ENCODE results near the gene UBE2R2. TPM values are rescaled to one million over a fixed set of nuclear protein-coding genes. Genes with fewer than 3 reads are reported as not detected.
"Not testable (repeated sequence)": the region's sequence is repeated elsewhere in the genome, so short reads cannot be mapped to it uniquely, and the experiment has no call there.

UBE2R2 gene
- total RNA-seq, 1 donor from 2014 or later: 57.7 TPM

- H3K27ac Mint-ChIP-seq (ENCODE audit: unreplicated experiment): no peak overlapping the region
- no peak overlapping the region for H3K4me3 Mint-ChIP-seq (ENCODE audit: unreplicated experiment)
- DNase-seq (ENCODE audit: low spot score): no peak
- H3K27me3 Mint-ChIP-seq (ENCODE audit: unreplicated experiment): peaks cover 4% of the 10 kb centered on the region
- H3K9me3 Mint-ChIP-seq (ENCODE audit: unreplicated experiment): no peaks in the 10 kb centered on the region
- H3K36me3 Mint-ChIP-seq (ENCODE audit: low read depth, unreplicated experiment): no peaks in the 10 kb centered on the region
- TF ChIP-seq, protein P1, sequence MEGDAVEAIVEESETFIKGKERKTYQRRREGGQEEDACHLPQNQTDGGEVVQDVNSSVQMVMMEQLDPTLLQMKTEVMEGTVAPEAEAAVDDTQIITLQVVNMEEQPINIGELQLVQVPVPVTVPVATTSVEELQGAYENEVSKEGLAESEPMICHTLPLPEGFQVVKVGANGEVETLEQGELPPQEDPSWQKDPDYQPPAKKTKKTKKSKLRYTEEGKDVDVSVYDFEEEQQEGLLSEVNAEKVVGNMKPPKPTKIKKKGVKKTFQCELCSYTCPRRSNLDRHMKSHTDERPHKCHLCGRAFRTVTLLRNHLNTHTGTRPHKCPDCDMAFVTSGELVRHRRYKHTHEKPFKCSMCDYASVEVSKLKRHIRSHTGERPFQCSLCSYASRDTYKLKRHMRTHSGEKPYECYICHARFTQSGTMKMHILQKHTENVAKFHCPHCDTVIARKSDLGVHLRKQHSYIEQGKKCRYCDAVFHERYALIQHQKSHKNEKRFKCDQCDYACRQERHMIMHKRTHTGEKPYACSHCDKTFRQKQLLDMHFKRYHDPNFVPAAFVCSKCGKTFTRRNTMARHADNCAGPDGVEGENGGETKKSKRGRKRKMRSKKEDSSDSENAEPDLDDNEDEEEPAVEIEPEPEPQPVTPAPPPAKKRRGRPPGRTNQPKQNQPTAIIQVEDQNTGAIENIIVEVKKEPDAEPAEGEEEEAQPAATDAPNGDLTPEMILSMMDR (IDR thresholded peaks at IDR 0.05; ENCODE audit: unreplicated experiment): no peak
- H3K4me1 Mint-ChIP-seq (ENCODE audit: unreplicated experiment): no peaks in the 10 kb centered on the region
Measured at GRCh38 chr9:33787839-33788238, 29.1 kb upstream of the UBE2R2 start.

DNA sequence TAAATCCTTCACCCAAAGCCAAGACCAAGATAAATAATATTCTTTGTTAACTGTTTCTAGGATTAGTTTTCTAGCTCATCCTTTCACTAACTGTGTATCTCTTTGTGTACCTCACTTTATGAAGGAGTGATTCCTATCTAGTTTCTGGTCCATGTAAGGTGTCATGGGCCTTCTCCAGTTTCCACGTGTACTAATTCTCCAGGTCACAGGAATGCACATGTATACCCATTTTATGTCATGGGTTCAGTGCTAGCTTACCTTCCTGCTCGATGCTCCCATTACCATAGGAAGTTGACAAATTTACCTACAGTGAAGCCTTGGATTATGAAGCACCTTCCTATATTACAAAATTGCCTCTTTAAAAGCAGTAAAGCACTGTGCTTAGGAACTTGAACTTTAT, 27.5 kb upstream of the UBE2R2 start:
- not testable (repeated sequence) for H3K9me3 Mint-ChIP-seq (ENCODE audit: unreplicated experiment); H3K27me3 Mint-ChIP-seq (ENCODE audit: unreplicated experiment); H3K4me1 Mint-ChIP-seq (ENCODE audit: unreplicated experiment)

DNA sequence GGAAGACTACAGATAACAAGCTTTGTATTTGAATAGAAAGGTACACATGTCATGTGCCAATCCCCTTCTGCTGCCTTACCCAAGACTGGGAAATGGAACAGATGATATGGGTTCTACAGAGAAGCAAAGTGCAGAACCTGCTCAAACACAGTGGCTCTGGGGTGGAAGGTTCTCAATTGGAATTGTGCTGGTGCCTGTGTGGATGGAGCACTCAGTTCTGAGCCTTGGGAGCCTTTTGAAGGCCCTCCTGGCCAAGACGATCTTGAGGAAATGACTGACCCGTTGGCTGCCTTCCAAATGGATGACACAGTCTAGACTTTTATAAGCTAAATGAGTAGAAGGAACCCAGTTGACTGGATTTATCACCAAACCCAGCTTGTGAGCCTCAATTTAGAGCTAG, 25.8 kb upstream of the UBE2R2 start:
- Mint-ChIP-seq H3K27me3 (ENCODE audit: unreplicated experiment) (peaks cover 3% of the 10 kb centered on the region), H3K36me3 (ENCODE audit: low read depth, unreplicated experiment) (no peaks in the 10 kb centered on the region), H3K4me3 (ENCODE audit: unreplicated experiment) (no peak overlapping the region), H3K27ac (ENCODE audit: unreplicated experiment) (no peak overlapping the region), H3K9me3 (ENCODE audit: unreplicated experiment) (no peaks in the 10 kb centered on the region), H3K4me1 (ENCODE audit: unreplicated experiment) (no peaks in the 10 kb centered on the region)
- DNase-seq (ENCODE audit: low spot score): no peak
- TF ChIP-seq, protein P1 (IDR thresholded peaks at IDR 0.05; ENCODE audit: unreplicated experiment): no peak

More for the DNA sequence above, 27.5 kb upstream of the UBE2R2 start:
- H3K36me3 Mint-ChIP-seq (ENCODE audit: low read depth, unreplicated experiment); H3K27ac Mint-ChIP-seq (ENCODE audit: unreplicated experiment); H3K4me3 Mint-ChIP-seq (ENCODE audit: unreplicated experiment); DNase-seq (ENCODE audit: low spot score): not testable (repeated sequence)

GRCh38 chr9:33793496-33793895, 23.5 kb upstream of the UBE2R2 start:
- not testable (repeated sequence) for H3K27ac Mint-ChIP-seq (ENCODE audit: unreplicated experiment); H3K4me3 Mint-ChIP-seq (ENCODE audit: unreplicated experiment); H3K4me1 Mint-ChIP-seq (ENCODE audit: unreplicated experiment); H3K9me3 Mint-ChIP-seq (ENCODE audit: unreplicated experiment); DNase-seq (ENCODE audit: low spot score); H3K36me3 Mint-ChIP-seq (ENCODE audit: low read depth, unreplicated experiment); H3K27me3 Mint-ChIP-seq (ENCODE audit: unreplicated experiment)

- Mint-ChIP-seq H3K4me1 (ENCODE audit: unreplicated experiment) (no peaks in the 10 kb centered on the region), H3K36me3 (ENCODE audit: low read depth, unreplicated experiment) (peaks cover 8% of the 10 kb centered on the region), H3K27me3 (ENCODE audit: unreplicated experiment) (peaks cover 10% of the 10 kb centered on the region)
Measured at GRCh38 chr9:33794560-33794959, 22.4 kb upstream of the UBE2R2 start.

GRCh38 chr9:33795281-33795680, 21.7 kb upstream of the UBE2R2 start, which contains the start of gene PRSS3:
TSS of gene PRSS3 (plus strand) at chr9:33795561. CDS start at chr9:33795574, 13 bp downstream.
- peaks cover 10% of the 10 kb centered on the region for H3K27me3 Mint-ChIP-seq (ENCODE audit: unreplicated experiment)
- TF ChIP-seq, protein P1 (IDR thresholded peaks at IDR 0.05; ENCODE audit: unreplicated experiment): no peak
- no peak within 1 kb of the TSS for H3K27ac Mint-ChIP-seq (ENCODE audit: unreplicated experiment)
- no peak for DNase-seq (ENCODE audit: low spot score)
- no peak within 1 kb of the TSS for H3K4me3 Mint-ChIP-seq (ENCODE audit: unreplicated experiment)
- no peaks in the 10 kb centered on the region for H3K4me1 Mint-ChIP-seq (ENCODE audit: unreplicated experiment)
- peaks cover 6% of the 10 kb centered on the region for H3K9me3 Mint-ChIP-seq (ENCODE audit: unreplicated experiment)
- H3K36me3 Mint-ChIP-seq (ENCODE audit: low read depth, unreplicated experiment): peaks cover 8% of the 10 kb centered on the region

More at GRCh38 chr9:33794560-33794959, 22.4 kb upstream of the UBE2R2 start:
- DNase-seq (ENCODE audit: low spot score): no peak
- no peak overlapping the region for H3K27ac Mint-ChIP-seq (ENCODE audit: unreplicated experiment)
- H3K9me3 Mint-ChIP-seq (ENCODE audit: unreplicated experiment): peaks cover 6% of the 10 kb centered on the region
- no peak overlapping the region for H3K4me3 Mint-ChIP-seq (ENCODE audit: unreplicated experiment)
- TF ChIP-seq, protein P1 (IDR thresholded peaks at IDR 0.05; ENCODE audit: unreplicated experiment): no peak
